Epithelial cell of esophagus (primary cell): ENCODE results near the gene SRGAP1.

Source experiments
- DNase-seq: peaks from one replicate; pipeline ENCODE4 v3.0.0; 2010; ENCODE audit warnings: low read depth
- H3K4me3 ChIP-seq: 2 replicates; pipeline ENCODE4 v1.5.1; 2011; ENCODE audit warnings: mild to moderate bottlenecking, low read length, control low read depth
- CTCF ChIP-seq: IDR thresholded peaks from 2 replicates; pipeline ENCODE4 v1.5.1; 2011; ENCODE audit warnings: low read depth, mild to moderate bottlenecking, low read length, control low read depth, inconsistent platforms; ENCODE audit not compliant: insufficient read depth; ENCODE audit errors: missing control alignments

SRGAP1 gene

GRCh38 chr12:63998584-63998983, 154.1 kb downstream of the SRGAP1 start:
- H3K4me3 ChIP-seq, result no peak overlapping the region
- no peak for DNase-seq
- TF ChIP-seq CTCF, result no peak

GRCh38 chr12:63999853-64000252, 155.4 kb downstream of the SRGAP1 start:
- no peak for TF ChIP-seq CTCF
- DNase-seq, result no peak

GRCh38 chr12:64001439-64001838, 156.9 kb downstream of the SRGAP1 start:
- TF ChIP-seq CTCF, result no peak
- DNase-seq, result no peak
- H3K4me3 ChIP-seq, result no peak overlapping the region

More at GRCh38 chr12:63999853-64000252, 155.4 kb downstream of the SRGAP1 start:
- no peak overlapping the region for H3K4me3 ChIP-seq

- no peak for DNase-seq
- H3K4me3 ChIP-seq, result no peak overlapping the region
- TF ChIP-seq CTCF, result no peak
These were observed 160.1 kb downstream of the SRGAP1 start for GRCh38 chr12:64004641-64005040.

- no peak for TF ChIP-seq CTCF
- H3K4me3 ChIP-seq, result no peak overlapping the region
- DNase-seq, result peak; percentile 37
These were observed 161.8 kb downstream of the SRGAP1 start for GRCh38 chr12:64006211-64006825.

- no peak for TF ChIP-seq CTCF
- H3K4me3 ChIP-seq, result no peak overlapping the region
- DNase-seq, result no peak
These were observed 163.4 kb downstream of the SRGAP1 start for GRCh38 chr12:64007853-64008252.

GRCh38 chr12:64008596-64008995, 164.1 kb downstream of the SRGAP1 start:
- TF ChIP-seq CTCF, result no peak
- H3K4me3 ChIP-seq, result no peak overlapping the region
- no peak for DNase-seq
